Measurements from ENCODE around the gene GHRL. TPM values are rescaled to one million over a fixed set of nuclear protein-coding genes. Genes with fewer than 3 reads are reported as not detected.

Gene GHRL
- total RNA-seq, 6 experiments from 2014 or later, result 0.32 to 0.43 TPM; not detected in 4

DNA sequence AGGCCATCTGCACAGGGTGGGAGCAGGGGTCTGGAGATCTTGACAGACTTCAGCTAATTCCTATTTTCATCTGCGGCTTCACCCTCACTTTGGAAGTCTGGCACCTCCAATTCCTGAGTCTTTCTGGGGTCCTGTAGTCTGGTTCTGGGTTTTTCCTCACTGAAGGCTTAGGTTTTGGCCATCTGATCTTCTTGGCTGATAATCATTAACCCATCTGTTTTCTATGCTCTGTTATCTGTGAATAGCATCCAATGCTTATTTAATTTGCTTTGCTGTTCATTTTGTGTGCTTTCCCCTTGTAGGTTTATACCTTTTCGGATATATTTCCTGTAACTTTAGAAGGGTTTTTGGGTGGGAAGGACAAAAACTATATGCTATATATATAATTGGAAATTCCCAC is 26.9 kb downstream of the GHRL start:
- Histone ChIP-seq H3K27ac (no peak overlapping the region), H3K27me3 (no peaks in the 10 kb centered on the region), H3K4me3 (no peak overlapping the region), H3K36me3 (peaks cover 0 to 28% (median 11%) of the 10 kb centered on the region in 4 donors), H3K9me3 (no peaks in the 10 kb centered on the region), H3K4me1 (peaks cover 0 to 9% (median 4%) of the 10 kb centered on the region in 4 donors)
- intact Hi-C loops (cut with DNase I), result no loop called here
- no peak for DNase-seq
- peak; percentile 51 to 71 (median 58) for ATAC-seq
- 58% methylated on average over 2 of the region's 2 CpGs for WGBS (ENCODE audit: insufficient coverage, low coverage, low lambda C conversion rate, missing lambda C conversion rate)
- no peak for TF ChIP-seq POLR2A (IDR thresholded peaks at IDR 0.05)
- TF ChIP-seq, protein P1, sequence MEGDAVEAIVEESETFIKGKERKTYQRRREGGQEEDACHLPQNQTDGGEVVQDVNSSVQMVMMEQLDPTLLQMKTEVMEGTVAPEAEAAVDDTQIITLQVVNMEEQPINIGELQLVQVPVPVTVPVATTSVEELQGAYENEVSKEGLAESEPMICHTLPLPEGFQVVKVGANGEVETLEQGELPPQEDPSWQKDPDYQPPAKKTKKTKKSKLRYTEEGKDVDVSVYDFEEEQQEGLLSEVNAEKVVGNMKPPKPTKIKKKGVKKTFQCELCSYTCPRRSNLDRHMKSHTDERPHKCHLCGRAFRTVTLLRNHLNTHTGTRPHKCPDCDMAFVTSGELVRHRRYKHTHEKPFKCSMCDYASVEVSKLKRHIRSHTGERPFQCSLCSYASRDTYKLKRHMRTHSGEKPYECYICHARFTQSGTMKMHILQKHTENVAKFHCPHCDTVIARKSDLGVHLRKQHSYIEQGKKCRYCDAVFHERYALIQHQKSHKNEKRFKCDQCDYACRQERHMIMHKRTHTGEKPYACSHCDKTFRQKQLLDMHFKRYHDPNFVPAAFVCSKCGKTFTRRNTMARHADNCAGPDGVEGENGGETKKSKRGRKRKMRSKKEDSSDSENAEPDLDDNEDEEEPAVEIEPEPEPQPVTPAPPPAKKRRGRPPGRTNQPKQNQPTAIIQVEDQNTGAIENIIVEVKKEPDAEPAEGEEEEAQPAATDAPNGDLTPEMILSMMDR (IDR thresholded peaks at IDR 0.05), result no peak

DNA sequence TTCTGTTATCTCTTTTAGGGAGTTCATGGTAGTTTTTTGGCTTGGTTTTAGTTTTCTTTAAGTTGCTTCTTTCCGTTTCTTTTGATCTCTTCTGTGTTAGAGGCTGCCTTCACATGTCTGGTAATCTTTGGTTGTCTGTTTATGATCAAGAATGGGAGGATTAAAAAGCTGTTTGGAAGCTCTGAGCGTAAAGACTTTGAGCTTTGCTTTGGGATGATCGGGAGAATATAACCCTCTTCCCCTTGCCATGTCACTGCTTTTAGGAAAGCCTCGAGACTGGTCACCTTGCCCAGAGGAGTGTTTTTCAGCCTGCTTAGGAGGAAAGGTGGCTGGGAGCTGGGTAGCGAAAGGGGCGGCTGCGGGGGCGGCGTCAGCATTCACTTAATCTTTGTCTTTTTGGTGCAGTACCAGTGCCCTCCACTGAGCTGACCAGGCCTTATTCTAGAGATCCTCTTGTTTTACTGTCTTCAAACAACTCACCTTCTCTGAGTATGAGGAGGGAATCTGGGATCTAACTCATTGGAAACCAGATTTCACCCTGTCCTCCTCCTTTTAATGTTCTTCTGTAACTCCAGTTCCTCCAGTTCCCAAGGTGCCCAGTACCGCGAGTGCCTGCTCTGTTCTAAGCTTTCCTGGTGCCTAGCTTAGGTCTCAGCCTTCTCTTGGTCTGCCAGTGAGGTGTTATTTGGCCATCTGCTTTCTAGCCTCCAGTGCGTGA is 28.9 kb downstream of the GHRL start:
- Histone ChIP-seq H3K27ac (no peak overlapping the region), H3K36me3 (peaks cover 0 to 20% (median 7%) of the 10 kb centered on the region in 4 donors)
- ATAC-seq, result peak; percentile 73 to 82 (median 75)

DNA sequence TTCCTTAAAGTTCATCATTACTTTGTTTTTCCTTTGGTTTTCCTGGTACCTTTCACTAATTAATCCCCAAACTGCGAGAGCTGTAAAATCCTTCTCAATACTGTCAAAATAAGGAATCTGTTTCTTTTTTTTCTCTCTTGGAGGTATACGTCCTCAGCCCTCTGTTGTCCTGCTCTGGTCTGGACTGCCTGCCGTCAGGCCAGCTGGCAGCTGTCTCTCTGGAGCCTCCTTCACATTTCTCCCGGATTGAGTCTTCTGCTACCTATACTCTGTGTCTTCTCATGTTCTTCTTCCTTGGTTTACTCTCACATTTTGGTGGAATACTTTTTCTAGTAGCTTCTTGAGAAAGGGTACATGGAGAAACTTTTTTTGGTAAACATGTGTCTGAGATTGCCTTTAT is 30.7 kb downstream of the GHRL start:
- Histone ChIP-seq H3K4me1 (peaks cover 0 to 9% (median 4%) of the 10 kb centered on the region in 4 donors), H3K9me3 (no peaks in the 10 kb centered on the region), H3K27me3 (no peaks in the 10 kb centered on the region), H3K36me3 (peaks cover 0 to 20% (median 7%) of the 10 kb centered on the region in 4 donors), H3K27ac (no peak overlapping the region), H3K4me3 (no peak overlapping the region)
- WGBS (ENCODE audit: insufficient coverage, low coverage, low lambda C conversion rate, missing lambda C conversion rate), result 83% methylated on average over 4 of the region's 4 CpGs
- intact Hi-C loops (cut with DNase I), result no loop called here
- TF ChIP-seq, protein P1 (IDR thresholded peaks at IDR 0.05), result no peak
- TF ChIP-seq POLR2A (IDR thresholded peaks at IDR 0.05), result no peak
- ATAC-seq (no peak), DNase-seq (no peak)

More for the DNA sequence above, 28.9 kb downstream of the GHRL start:
- intact Hi-C loops (cut with DNase I), result no loop called here
- WGBS (ENCODE audit: insufficient coverage, low coverage, low lambda C conversion rate, missing lambda C conversion rate), result 49% methylated on average over 9 of the region's 12 CpGs
- no peaks in the 10 kb centered on the region for H3K9me3 ChIP-seq
- no peaks in the 10 kb centered on the region for H3K27me3 ChIP-seq
- no peak overlapping the region for H3K4me3 ChIP-seq
- TF ChIP-seq, protein P1 (IDR thresholded peaks at IDR 0.05), result peak; percentile 18 to 33 (median 26)
- no peak for TF ChIP-seq POLR2A (IDR thresholded peaks at IDR 0.05)
- peaks cover 0 to 9% (median 4%) of the 10 kb centered on the region in 4 donors for H3K4me1 ChIP-seq
- DNase-seq, result no peak

DNA sequence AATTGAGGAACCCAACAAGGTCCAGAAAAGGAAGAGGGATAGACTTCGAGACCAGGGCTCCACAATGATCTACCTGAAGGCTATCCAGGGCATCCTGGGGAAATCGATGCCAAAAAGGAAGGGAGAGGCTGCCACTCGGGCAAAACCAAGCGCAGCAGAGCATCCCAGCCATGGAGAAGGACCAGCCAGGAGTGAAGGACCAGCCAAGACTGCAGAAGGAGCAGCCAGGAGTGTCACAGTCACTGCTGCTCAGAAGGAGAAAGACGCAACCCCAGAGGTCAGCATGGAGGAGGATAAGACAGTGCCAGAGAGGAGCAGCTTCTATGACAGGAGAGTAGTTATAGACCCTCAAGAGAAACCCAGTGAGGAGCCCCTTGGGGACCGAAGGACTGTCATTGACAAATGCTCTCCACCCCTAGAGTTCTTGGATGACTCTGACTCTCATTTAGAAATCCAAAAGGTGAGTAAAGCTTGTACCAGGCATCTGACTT is 32.5 kb downstream of the GHRL start:
- no peak for ATAC-seq
- no peak for DNase-seq
- WGBS (ENCODE audit: insufficient coverage, low coverage, low lambda C conversion rate, missing lambda C conversion rate), result 78% methylated on average over 5 of the region's 6 CpGs
- Histone ChIP-seq H3K4me1 (no peaks in the 10 kb centered on the region), H3K4me3 (no peak overlapping the region), H3K9me3 (no peaks in the 10 kb centered on the region), H3K27me3 (no peaks in the 10 kb centered on the region), H3K36me3 (peaks cover 0 to 24% (median 7%) of the 10 kb centered on the region in 4 donors), H3K27ac (no peak overlapping the region)
- intact Hi-C loops (cut with DNase I), result no loop called here
- TF ChIP-seq, protein P1 (IDR thresholded peaks at IDR 0.05), result no peak
- no peak for TF ChIP-seq POLR2A (IDR thresholded peaks at IDR 0.05)
